GM12878 (cell line): ENCODE measurements around the gene CD82. TPM values are rescaled to one million over a fixed set of nuclear protein-coding genes. Genes with fewer than 3 reads are reported as not detected.

ENCODE experiments used
- ATAC-seq: fragments of 200-7000 bp; cut with Tn5 transposase; 3 replicates; pipeline ENCODE4 v1.9.1; 2020; ENCODE audit warnings: mild to moderate bottlenecking, moderate library complexity
- BruUV-seq: library from RNA; stranded (reverse); fragments of 400-500 nt; replicated peaks from 2 replicates; lab custom pipeline; 2021; lab: Mats Ljungman, UMichigan
- CTCF ChIA-PET: fragments of 300-600 bp; sonication (Branson Sonifier 250); formaldehyde crosslinking; extraction: SDS; loops from one replicate; lab custom pipeline; 2021; ENCODE audit warnings: inconsistent platforms; lab: Yijun Ruan, JAX
- POLR2A ChIA-PET: fragments of 350-600 bp; formaldehyde crosslinking; extraction: SDS; loops from one replicate; lab custom pipeline; 2021; ENCODE audit warnings: inconsistent platforms; lab: Charles Lee
- RAD21 ChIA-PET: fragments of 300-600 bp; sonication (Branson Sonifier 250); formaldehyde crosslinking; loops from one replicate; lab custom pipeline; 2023; ENCODE audit warnings: antibody characterized with exemption; ENCODE audit not compliant: unreplicated experiment; lab: Charles Lee
- SMC1A ChIA-PET: fragments of 300-600 bp; sonication (Branson Sonifier 250); formaldehyde crosslinking; loops from one replicate; lab custom pipeline; 2023; ENCODE audit not compliant: unreplicated experiment, uncharacterized antibody; lab: Charles Lee
- DNase-seq: peaks from one replicate; pipeline ENCODE4 v3.0.0-alpha.2; 2011; ENCODE audit warnings: low read depth, low spot score
- FAIRE-seq: peaks from 3 replicates; lab custom pipeline; 2011; peaks lifted over from hg19 to GRCh38; lab: Jason Lieb, UNC
- H2AFZ ChIP-seq: 2 replicates; pipeline ENCODE4 v1.6.0; 2011; ENCODE audit warnings: low read depth, low read length, control low read depth; ENCODE audit not compliant: control insufficient read depth
- H3K27ac ChIP-seq: 2 replicates; pipeline ENCODE4 v1.5.1; 2011; ENCODE audit warnings: control low read depth; ENCODE audit not compliant: control insufficient read depth, insufficient read depth
- H3K27me3 ChIP-seq, 2 experiments: replicated peaks in 1 of 2; 2 replicates each; pipeline versions ENCODE4 v1.6.0 to v1.6.1; 2011; ENCODE audit warnings: low read length in 1 of 2; ENCODE audit not compliant: control insufficient read depth in 2 of 2, insufficient read depth in 2 of 2
- H3K36me3 ChIP-seq, 2 experiments: 2 replicates each; pipeline ENCODE4 v1.5.1; 2011; ENCODE audit warnings: low read length in 1 of 2; ENCODE audit not compliant: control insufficient read depth in 2 of 2, insufficient read depth in 2 of 2
- H3K4me1 ChIP-seq: 2 replicates; pipeline ENCODE4 v1.6.1; 2011; ENCODE audit warnings: mild to moderate bottlenecking, low read length, moderate library complexity, mixed read lengths; ENCODE audit not compliant: control insufficient read depth, insufficient read depth
- H3K4me2 ChIP-seq: 2 replicates; pipeline ENCODE4 v1.6.0; 2011; ENCODE audit warnings: control low read depth; ENCODE audit not compliant: control insufficient read depth, insufficient read depth
- H3K4me3 ChIP-seq: fragments of 200-600 bp; sonication (generic); 2 replicates; pipeline ENCODE4 v1.5.1; 2016
- H3K79me2 ChIP-seq: 2 replicates; pipeline ENCODE4 v1.6.0; 2011; ENCODE audit warnings: low read length; ENCODE audit not compliant: control insufficient read depth, insufficient read depth
- H3K9ac ChIP-seq: 2 replicates; pipeline ENCODE4 v1.8.0; 2011; ENCODE audit warnings: low read length, control low read depth, mixed read lengths; ENCODE audit not compliant: control insufficient read depth, insufficient read depth
- H3K9me3 ChIP-seq: replicated peaks from 3 replicates; pipeline ENCODE4 v1.5.1; 2011; ENCODE audit warnings: mild to moderate bottlenecking, low read length; ENCODE audit not compliant: control insufficient read depth, insufficient read depth
- H4K20me1 ChIP-seq: 2 replicates; pipeline ENCODE4 v1.6.0; 2011; ENCODE audit not compliant: control insufficient read depth, insufficient read depth
- IRF5 ChIP-seq: fragments of 450-650 bp; IDR thresholded peaks from 2 replicates; pipeline ENCODE4 v1.6.1; 2017; ENCODE audit warnings: borderline replicate concordance
- SPI1 ChIP-seq: IDR thresholded peaks from 2 replicates; pipeline ENCODE4 v1.6.1; 2011; ENCODE audit warnings: low read depth, mild to moderate bottlenecking, low read length, moderate library complexity, borderline replicate concordance; ENCODE audit not compliant: insufficient read depth
- WGBS: methylation state at CpG from one replicate; pipeline ENCODE4 v1.1.6; 2016; ENCODE audit warnings: low lambda C conversion rate; ENCODE audit not compliant: insufficient replicate concordance, insufficient coverage; ENCODE audit errors: missing lambda C conversion rate; 5-methylcytosine and 5-hydroxymethylcytosine counted together
- in situ Hi-C: fragments of 300-500 bp; cut with MboI; formaldehyde crosslinking; loops from 9 replicates; pipeline ENCODE4 v1.14.3; 2018; ENCODE audit warnings: mixed read lengths
- intact Hi-C: fragments of 100-400 bp; cut with micrococcal nuclease; formaldehyde crosslinking; loops from one replicate; pipeline ENCODE4 v1.14.2; 2022; ENCODE audit not compliant: unreplicated experiment
- polyA plus RNA-seq, 11 experiments: library from polyadenylated mRNA; depleted of rRNA in 4 of 11; unstranded in 6 of 11; stranded (reverse) in 5 of 11; fragments of >200 nt; fragmentation: Nextera tagmentation in 4 of 11; fragmentation: Illumina TruSeq in 1 of 11; extraction: Ambion mirVana in 4 of 11; extraction: Trizol in 1 of 11; gene quantifications; 1 replicate in 1 of 11; 2 replicates in 10 of 11; pipeline versions ENCODE4 v1.2.1 to v1.2.3, GENCODE V29; 2011 to 2016; ENCODE audit warnings: inconsistent platforms in 2 of 11, missing spikeins in 2 of 11, low read depth in 1 of 11
- total RNA-seq, 4 experiments: library from RNA; depleted of rRNA in 3 of 4; stranded (reverse); fragments of >200 nt in 3 of 4; fragmentation: Illumina TruSeq in 1 of 4; extraction: Trizol in 1 of 4; gene quantifications; 2 replicates each; pipeline versions ENCODE4 v1.2.1 to v1.2.3, GENCODE V29; 2013 to 2021

CD82 gene
- total and polyA plus RNA-seq, 10 of the 15 experiments (the other 5 are each of a cell fraction or from before 2014, with no cell fraction given) = 5.2 to 180 (median 84.7) TPM

- ChIA-PET POLR2A (interaction anchor here (1.0 to 23.1 kb wide), 5 partner anchors 8 to 59 kb away, joined by 3 to 434 read pairs (median 20); partner anchors contain the start of gene CD82), CTCF (interaction anchor here (0.6 to 9.0 kb wide), 25 partner anchors 8 to 358 kb away, joined by 3 to 477 read pairs (median 5); partner anchors contain the start of gene CD82), RAD21 (interaction anchor here (1.0 to 8.5 kb wide), 20 partner anchors 8 to 452 kb away, joined by 3 to 190 read pairs (median 9); partner anchors contain the start of gene CD82), SMC1A (interaction anchor here (0.7 to 14.0 kb wide), 26 partner anchors 9 to 447 kb away, joined by 3 to 433 read pairs (median 5); no protein-coding TSS in a partner anchor)
- Histone ChIP-seq H3K27me3 (no peaks in the 10 kb centered on the region), H4K20me1 (no peaks in the 10 kb centered on the region), H3K79me2 (no peaks in the 10 kb centered on the region), H3K27ac (no peak overlapping the region), H3K36me3 (no peaks in the 10 kb centered on the region), H3K4me1 (peaks cover 27% of the 10 kb centered on the region), H3K4me2 (no peak overlapping the region), H3K9me3 (no peaks in the 10 kb centered on the region; the same call in 2 of the 3 replicates), H2AFZ (no peak overlapping the region), H3K4me3 (no peak overlapping the region), H3K9ac (no peak overlapping the region)
- ATAC-seq = no peak
- in situ Hi-C loops (loop anchor here (5.0 to 10.0 kb wide), 2 partner anchors 217 to 355 kb away; no protein-coding TSS in a partner anchor), intact Hi-C loops (loop anchor here (1.0 to 5.0 kb wide), 5 partner anchors 60 to 354 kb away; partner anchors contain the start of gene TSPAN18)
- no peak for DNase-seq
- no peak for FAIRE-seq
- TF ChIP-seq SPI1 = peak; percentile 52; the same call in 1 of the 2 replicates
- TF ChIP-seq IRF5 = no peak
- WGBS = 58% methylated on average over 5 of the region's 5 CpGs
- no TSS peak for BruUV-seq
Measured at GRCh38 chr11:44557464-44557863, 8.0 kb upstream of the CD82 start.
